Measurements from ENCODE around the gene PTX3. TPM values are rescaled to one million over a fixed set of nuclear protein-coding genes. Genes with fewer than 3 reads are reported as not detected.

Gene PTX3
- total and polyA plus RNA-seq, 8 donors = 1.0 to 5.0 (median 2.9) TPM

DNA sequence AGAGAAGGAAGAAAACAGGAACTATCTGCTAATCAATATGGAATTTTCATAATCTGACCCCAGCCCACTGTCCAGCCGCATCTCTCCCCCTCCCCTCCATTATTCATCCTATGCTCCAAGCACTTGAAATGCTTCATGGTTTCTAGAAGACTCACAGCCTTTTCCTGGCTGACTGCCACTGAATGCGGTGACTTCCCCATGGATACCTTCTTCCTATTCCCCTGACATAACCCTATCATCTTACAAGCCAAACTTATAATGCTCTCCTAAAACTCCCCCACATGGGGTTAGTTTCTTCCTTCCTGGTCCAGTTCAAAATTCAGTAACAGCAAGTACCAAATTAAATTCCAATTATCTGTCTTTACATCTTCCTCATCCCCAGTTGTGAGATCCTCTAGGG, 31.2 kb upstream of the PTX3 start:
- FAIRE-seq (no peak), ATAC-seq (no peak), DNase-seq (no peak)
- no peaks in the 10 kb centered on the region for H3K27me3 ChIP-seq
- no peaks in the 10 kb centered on the region for H3K4me1 ChIP-seq
- H3K36me3 ChIP-seq = no peaks in the 10 kb centered on the region
- H3K9me3 ChIP-seq = no peaks in the 10 kb centered on the region
- WGBS, 2 donors = 54 to 66% methylated on average over 2 of the region's 2 CpGs
- H3K4me3 ChIP-seq = no peak overlapping the region
- H3K27ac ChIP-seq = no peak overlapping the region
- intact Hi-C loops (cut with DNase I) = no loop called here
- TF ChIP-seq, protein P1, sequence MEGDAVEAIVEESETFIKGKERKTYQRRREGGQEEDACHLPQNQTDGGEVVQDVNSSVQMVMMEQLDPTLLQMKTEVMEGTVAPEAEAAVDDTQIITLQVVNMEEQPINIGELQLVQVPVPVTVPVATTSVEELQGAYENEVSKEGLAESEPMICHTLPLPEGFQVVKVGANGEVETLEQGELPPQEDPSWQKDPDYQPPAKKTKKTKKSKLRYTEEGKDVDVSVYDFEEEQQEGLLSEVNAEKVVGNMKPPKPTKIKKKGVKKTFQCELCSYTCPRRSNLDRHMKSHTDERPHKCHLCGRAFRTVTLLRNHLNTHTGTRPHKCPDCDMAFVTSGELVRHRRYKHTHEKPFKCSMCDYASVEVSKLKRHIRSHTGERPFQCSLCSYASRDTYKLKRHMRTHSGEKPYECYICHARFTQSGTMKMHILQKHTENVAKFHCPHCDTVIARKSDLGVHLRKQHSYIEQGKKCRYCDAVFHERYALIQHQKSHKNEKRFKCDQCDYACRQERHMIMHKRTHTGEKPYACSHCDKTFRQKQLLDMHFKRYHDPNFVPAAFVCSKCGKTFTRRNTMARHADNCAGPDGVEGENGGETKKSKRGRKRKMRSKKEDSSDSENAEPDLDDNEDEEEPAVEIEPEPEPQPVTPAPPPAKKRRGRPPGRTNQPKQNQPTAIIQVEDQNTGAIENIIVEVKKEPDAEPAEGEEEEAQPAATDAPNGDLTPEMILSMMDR (IDR thresholded peaks at IDR 0.05) = no peak

DNA sequence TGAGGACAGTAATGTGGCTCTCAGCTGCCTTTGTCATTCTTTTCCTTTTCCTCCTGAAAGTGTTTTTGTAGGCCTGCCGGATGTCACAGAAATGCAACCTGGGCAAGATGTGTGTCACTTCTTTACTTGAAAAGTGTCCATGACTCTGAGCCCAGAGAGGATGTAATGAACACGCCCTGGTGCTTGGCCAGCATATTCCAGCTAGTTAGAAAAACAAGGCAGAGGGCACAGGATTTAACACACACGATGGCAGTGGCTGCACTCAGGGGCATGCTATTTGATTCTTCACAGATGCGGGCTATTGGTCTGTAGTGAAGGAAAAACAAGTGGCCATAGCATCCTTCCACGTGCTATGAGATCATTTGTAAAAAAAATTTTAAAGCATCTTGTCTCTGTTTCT, 30.3 kb upstream of the PTX3 start:
- Histone ChIP-seq H3K4me1 (no peaks in the 10 kb centered on the region), H3K4me3 (no peak overlapping the region), H3K27ac (no peak overlapping the region), H3K27me3 (no peaks in the 10 kb centered on the region), H3K36me3 (no peaks in the 10 kb centered on the region), H3K9me3 (no peaks in the 10 kb centered on the region)
- WGBS, 2 donors = 80 to 86% methylated on average over 5 of the region's 5 CpGs
- FAIRE-seq (no peak), DNase-seq (no peak), ATAC-seq (no peak)
- TF ChIP-seq, protein P1 (IDR thresholded peaks at IDR 0.05) = no peak
- intact Hi-C loops (cut with DNase I) = no loop called here

DNA sequence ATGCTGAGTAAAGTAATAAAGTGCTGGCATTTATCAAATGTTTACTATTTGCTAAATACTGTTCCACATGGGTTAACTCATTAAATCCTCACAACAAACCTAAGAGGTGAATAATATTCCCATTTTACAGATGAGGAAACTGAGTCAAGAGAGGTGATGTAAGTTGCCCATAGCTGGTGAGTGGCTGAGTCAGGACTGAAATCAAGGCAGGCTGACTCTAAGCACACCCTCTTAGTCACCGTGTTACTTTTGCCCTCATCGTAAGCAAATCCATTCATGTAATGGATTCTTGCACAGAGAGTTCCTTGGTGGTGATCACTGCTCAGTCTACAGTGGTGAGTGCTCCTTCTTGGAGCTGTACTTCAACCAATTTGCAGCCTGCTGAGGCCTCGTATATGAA, 28.9 kb upstream of the PTX3 start:
- no peak for ATAC-seq
- Histone ChIP-seq H3K4me1 (no peaks in the 10 kb centered on the region), H3K27ac (no peak overlapping the region), H3K4me3 (no peak overlapping the region), H3K36me3 (no peaks in the 10 kb centered on the region), H3K27me3 (no peaks in the 10 kb centered on the region), H3K9me3 (no peaks in the 10 kb centered on the region)
- TF ChIP-seq, protein P1 (IDR thresholded peaks at IDR 0.05) = no peak
- intact Hi-C loops (cut with DNase I) = no loop called here
- no peak for FAIRE-seq
- 88 to 92% methylated on average over 3 of the region's 3 CpGs for WGBS, 2 donors
- DNase-seq = no peak

DNA sequence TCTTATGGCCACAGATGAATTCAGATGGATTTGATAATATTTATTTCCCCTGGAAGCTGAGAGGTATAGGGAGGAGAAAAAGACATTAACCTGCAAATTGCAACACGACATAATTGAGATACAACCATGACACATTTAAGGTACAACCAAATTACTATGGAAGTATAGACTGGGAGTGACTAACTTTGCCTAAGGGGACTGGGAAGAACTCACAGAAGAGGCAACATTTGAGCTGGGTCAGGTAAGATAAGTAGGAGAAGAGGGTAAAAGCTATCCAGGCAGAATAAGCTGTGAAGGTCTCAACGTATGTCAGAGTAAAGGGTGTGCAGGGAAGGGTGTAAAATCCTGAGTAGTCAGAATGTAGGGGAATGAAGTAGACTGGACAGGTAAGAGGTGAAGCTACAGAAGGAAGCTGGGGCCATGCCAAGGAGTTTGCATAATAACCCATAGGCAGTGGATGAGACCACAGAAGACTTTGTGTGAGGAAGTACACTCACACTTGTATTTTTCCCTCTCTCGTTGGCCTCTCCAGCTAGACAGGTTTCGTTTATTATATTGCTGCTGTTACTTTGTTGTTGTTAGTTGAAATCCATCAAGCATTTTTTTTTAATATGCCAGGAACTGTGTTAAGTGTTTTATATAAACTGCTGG, 28.0 kb upstream of the PTX3 start:
- H3K27me3 ChIP-seq = no peaks in the 10 kb centered on the region
- no peaks in the 10 kb centered on the region for H3K9me3 ChIP-seq
- no peaks in the 10 kb centered on the region for H3K4me1 ChIP-seq
- intact Hi-C loops (cut with DNase I) = no loop called here
- no peak for DNase-seq
- TF ChIP-seq, protein P1 (IDR thresholded peaks at IDR 0.05) = no peak
- H3K27ac ChIP-seq = no peak overlapping the region
- H3K36me3 ChIP-seq = no peaks in the 10 kb centered on the region
- WGBS, 2 donors = 86 to 88% methylated on average over 4 of the region's 4 CpGs
- no peak overlapping the region for H3K4me3 ChIP-seq
- no peak for FAIRE-seq
- no peak for ATAC-seq

DNA sequence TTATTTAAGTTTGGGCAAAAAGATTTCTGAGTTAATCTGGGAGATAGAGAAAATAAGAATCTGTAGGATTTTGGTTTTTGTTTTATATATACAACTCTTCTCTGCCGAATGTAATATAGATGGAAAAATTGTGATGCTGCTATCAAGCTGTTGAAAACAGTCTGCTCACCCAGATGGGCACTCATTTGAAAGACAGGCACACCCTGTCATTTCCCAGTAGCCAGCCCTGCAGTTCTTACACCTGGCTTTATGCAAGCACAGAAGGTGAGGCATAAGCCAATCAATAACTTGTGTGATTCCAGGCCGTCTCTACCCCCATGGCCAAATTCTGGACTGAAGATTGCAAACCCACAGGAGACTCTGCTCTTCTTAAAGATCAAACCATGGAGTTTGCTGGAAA, 27.1 kb upstream of the PTX3 start:
- Histone ChIP-seq H3K9me3 (no peaks in the 10 kb centered on the region), H3K27ac (no peak overlapping the region), H3K36me3 (no peaks in the 10 kb centered on the region), H3K4me3 (no peak overlapping the region), H3K27me3 (no peaks in the 10 kb centered on the region), H3K4me1 (no peaks in the 10 kb centered on the region)
- no peak for FAIRE-seq
- no peak for DNase-seq
- ATAC-seq = no peak
- TF ChIP-seq, protein P1 (IDR thresholded peaks at IDR 0.05) = no peak
- intact Hi-C loops (cut with DNase I) = no loop called here
- 86% methylated on average over 2 of the region's 2 CpGs for whole genome bisulfite sequencing, 2 donors
